ENCODE measurements around the gene TFAP2D. TPM values are rescaled to one million over a fixed set of nuclear protein-coding genes. Genes with fewer than 3 reads are reported as not detected.

The TFAP2D gene
- total and polyA plus RNA-seq, 10 of the 15 experiments (the other 5 are each of a cell fraction or from before 2014, with no cell fraction given) = not detected

DNA sequence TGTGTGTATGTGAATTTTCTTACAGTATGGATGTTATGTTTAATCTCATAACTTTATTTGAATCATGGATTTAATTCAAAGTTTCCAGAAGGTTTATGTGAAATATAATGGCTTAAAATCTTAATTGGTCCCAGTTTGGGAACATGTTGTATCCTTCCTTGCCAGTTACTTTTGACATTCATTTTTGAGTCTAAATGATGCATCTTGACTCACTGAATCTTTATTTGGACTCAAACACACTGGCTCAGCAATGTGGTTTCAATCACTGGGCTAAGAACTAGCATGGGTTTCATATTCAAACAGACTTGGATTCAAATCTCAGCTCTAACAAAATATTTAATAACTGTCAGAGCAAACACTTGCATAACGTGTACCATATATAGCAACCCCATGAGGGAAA lies 79.4 kb downstream of the TFAP2D start:
- ChIA-PET RAD21 (ENCODE audit: unreplicated experiment) (no interaction called here), SMC1A (ENCODE audit: uncharacterized antibody, unreplicated experiment) (no interaction called here), POLR2A (no interaction called here), CTCF (interaction anchor here (1.0 to 1.4 kb wide), 3 partner anchors 13 to 136 kb away, joined by 3 read pairs; no protein-coding TSS in a partner anchor)
- Histone ChIP-seq H3K27me3 (replicated peaks in 1 of 2; ENCODE audit: control insufficient read depth in 2 of 2, insufficient read depth in 2 of 2, low read length in 1 of 2) (no peaks in the 10 kb centered on the region), H2AFZ (ENCODE audit: control insufficient read depth, low read depth, low read length) (no peak overlapping the region), H3K4me1 (ENCODE audit: control insufficient read depth, insufficient read depth, low read length) (no peaks in the 10 kb centered on the region), H3K36me3 (ENCODE audit: control insufficient read depth in 2 of 2, insufficient read depth in 2 of 2, low read length in 1 of 2) (no peaks in the 10 kb centered on the region), H3K9ac (ENCODE audit: control insufficient read depth, insufficient read depth, low read length) (no peak overlapping the region), H3K27ac (ENCODE audit: control insufficient read depth, insufficient read depth) (no peak overlapping the region), H3K4me2 (ENCODE audit: control insufficient read depth, insufficient read depth) (no peak overlapping the region), H3K4me3 (no peak overlapping the region), H3K9me3 (replicated peaks; ENCODE audit: control insufficient read depth, insufficient read depth, low read length) (no peaks in the 10 kb centered on the region), H4K20me1 (ENCODE audit: control insufficient read depth, insufficient read depth) (no peaks in the 10 kb centered on the region), H3K79me2 (ENCODE audit: control insufficient read depth, insufficient read depth, low read length) (no peaks in the 10 kb centered on the region)
- in situ Hi-C loops (cut with MboI) (loop anchor here (10.0 kb wide), 1 partner anchor 658 kb away; no protein-coding TSS in a partner anchor), intact Hi-C loops (cut with micrococcal nuclease; ENCODE audit: unreplicated experiment) (loop anchor here (1.0 to 5.0 kb wide), 2 partner anchors 136 to 665 kb away; no protein-coding TSS in a partner anchor)
- no TSS peak for BruUV-seq (replicated peaks)
- TF ChIP-seq, protein P1, sequence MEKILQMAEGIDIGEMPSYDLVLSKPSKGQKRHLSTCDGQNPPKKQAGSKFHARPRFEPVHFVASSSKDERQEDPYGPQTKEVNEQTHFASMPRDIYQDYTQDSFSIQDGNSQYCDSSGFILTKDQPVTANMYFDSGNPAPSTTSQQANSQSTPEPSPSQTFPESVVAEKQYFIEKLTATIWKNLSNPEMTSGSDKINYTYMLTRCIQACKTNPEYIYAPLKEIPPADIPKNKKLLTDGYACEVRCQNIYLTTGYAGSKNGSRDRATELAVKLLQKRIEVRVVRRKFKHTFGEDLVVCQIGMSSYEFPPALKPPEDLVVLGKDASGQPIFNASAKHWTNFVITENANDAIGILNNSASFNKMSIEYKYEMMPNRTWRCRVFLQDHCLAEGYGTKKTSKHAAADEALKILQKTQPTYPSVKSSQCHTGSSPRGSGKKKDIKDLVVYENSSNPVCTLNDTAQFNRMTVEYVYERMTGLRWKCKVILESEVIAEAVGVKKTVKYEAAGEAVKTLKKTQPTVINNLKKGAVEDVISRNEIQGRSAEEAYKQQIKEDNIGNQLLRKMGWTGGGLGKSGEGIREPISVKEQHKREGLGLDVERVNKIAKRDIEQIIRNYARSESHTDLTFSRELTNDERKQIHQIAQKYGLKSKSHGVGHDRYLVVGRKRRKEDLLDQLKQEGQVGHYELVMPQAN (conservative IDR thresholded peaks at IDR 0.05) = no peak
- no peak for TF ChIP-seq SP1 (IDR thresholded peaks at IDR 0.05; ENCODE audit: low read depth, low read length)
- TF ChIP-seq IKZF1 (conservative IDR thresholded peaks at IDR 0.05) = no peak
- no peak for TF ChIP-seq JUNB (IDR thresholded peaks at IDR 0.05)
- TF ChIP-seq NR2F1 (conservative IDR thresholded peaks at IDR 0.05) = no peak
- TF ChIP-seq IRF4 (IDR thresholded peaks at IDR 0.05; ENCODE audit: low read depth, low read length) = no peak
- TF ChIP-seq, protein P2, sequence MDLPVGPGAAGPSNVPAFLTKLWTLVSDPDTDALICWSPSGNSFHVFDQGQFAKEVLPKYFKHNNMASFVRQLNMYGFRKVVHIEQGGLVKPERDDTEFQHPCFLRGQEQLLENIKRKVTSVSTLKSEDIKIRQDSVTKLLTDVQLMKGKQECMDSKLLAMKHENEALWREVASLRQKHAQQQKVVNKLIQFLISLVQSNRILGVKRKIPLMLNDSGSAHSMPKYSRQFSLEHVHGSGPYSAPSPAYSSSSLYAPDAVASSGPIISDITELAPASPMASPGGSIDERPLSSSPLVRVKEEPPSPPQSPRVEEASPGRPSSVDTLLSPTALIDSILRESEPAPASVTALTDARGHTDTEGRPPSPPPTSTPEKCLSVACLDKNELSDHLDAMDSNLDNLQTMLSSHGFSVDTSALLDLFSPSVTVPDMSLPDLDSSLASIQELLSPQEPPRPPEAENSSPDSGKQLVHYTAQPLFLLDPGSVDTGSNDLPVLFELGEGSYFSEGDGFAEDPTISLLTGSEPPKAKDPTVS (IDR thresholded peaks at IDR 0.05; ENCODE audit: low read depth, low read length) = no peak
- TF ChIP-seq NRF1 (conservative IDR thresholded peaks at IDR 0.05; ENCODE audit: low read depth, low read length) = no peak
- TF ChIP-seq, protein P3, sequence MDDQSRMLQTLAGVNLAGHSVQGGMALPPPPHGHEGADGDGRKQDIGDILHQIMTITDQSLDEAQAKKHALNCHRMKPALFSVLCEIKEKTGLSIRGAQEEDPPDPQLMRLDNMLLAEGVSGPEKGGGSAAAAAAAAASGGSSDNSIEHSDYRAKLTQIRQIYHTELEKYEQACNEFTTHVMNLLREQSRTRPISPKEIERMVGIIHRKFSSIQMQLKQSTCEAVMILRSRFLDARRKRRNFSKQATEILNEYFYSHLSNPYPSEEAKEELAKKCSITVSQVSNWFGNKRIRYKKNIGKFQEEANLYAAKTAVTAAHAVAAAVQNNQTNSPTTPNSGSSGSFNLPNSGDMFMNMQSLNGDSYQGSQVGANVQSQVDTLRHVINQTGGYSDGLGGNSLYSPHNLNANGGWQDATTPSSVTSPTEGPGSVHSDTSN (IDR thresholded peaks at IDR 0.05; ENCODE audit: insufficient replicate concordance, low read depth, low read length) = no peak
- TF ChIP-seq EP300 (IDR thresholded peaks at IDR 0.05; ENCODE audit: borderline replicate concordance in 1 of 2, control insufficient read depth in 1 of 2, low read depth in 2 of 2, low read length in 2 of 2) = no peak
- no peak for TF ChIP-seq GATAD2B (conservative IDR thresholded peaks at IDR 0.05; ENCODE audit: low read depth)
- no peak for TF ChIP-seq MTA2 (IDR thresholded peaks at IDR 0.05; ENCODE audit: low read depth)
- TF ChIP-seq JUND (IDR thresholded peaks at IDR 0.05; ENCODE audit: low read depth, low read length) = no peak
- no peak for TF ChIP-seq CEBPB (IDR thresholded peaks at IDR 0.05; ENCODE audit: borderline replicate concordance in 1 of 2, low read depth in 2 of 2, low read length in 2 of 2)
- TF ChIP-seq BHLHE40 (IDR thresholded peaks at IDR 0.05; ENCODE audit: borderline replicate concordance in 1 of 2, low read depth in 2 of 2, low read length in 1 of 2) = no peak
- no peak for TF ChIP-seq MYB (IDR thresholded peaks at IDR 0.05; ENCODE audit: borderline replicate concordance, low read depth, low read length)
- TF ChIP-seq BRCA1 (IDR thresholded peaks at IDR 0.05; ENCODE audit: low read depth, low read length) = no peak
- ATAC-seq = no peak
- DNase-seq (ENCODE audit: low read depth, low spot score) = no peak
- no peak for FAIRE-seq
- 0% methylated on average over 1 of the region's 1 CpG for WGBS (ENCODE audit: insufficient coverage, insufficient replicate concordance, low lambda C conversion rate, missing lambda C conversion rate)

All from GM12878 (cell line).